ENCODE data around the gene ATP8A2. TPM values are rescaled to one million over a fixed set of nuclear protein-coding genes. Genes with fewer than 3 reads are reported as not detected.

The ATP8A2 gene
- total RNA-seq, 1 donor from 2014 or later: 3.4 TPM

GRCh38 chr13:26041444-26041843 is 669.7 kb downstream of the ATP8A2 start:
- Mint-ChIP-seq H3K9me3 (no peaks in the 10 kb centered on the region), H3K27ac (ENCODE audit: unreplicated experiment) (no peak overlapping the region), H3K36me3 (ENCODE audit: low read depth) (no peaks in the 10 kb centered on the region), H3K4me1 (no peaks in the 10 kb centered on the region), H3K4me3 (no peak overlapping the region), H3K27me3 (ENCODE audit: low read depth) (no peaks in the 10 kb centered on the region)
- no peak for DNase-seq (ENCODE audit: low read depth, low spot score)
- TF ChIP-seq CTCF (conservative IDR thresholded peaks at IDR 0.05): no peak

GRCh38 chr13:26042785-26043184 is 671.0 kb downstream of the ATP8A2 start:
- no peak overlapping the region for H3K4me3 Mint-ChIP-seq
- no peaks in the 10 kb centered on the region for H3K4me1 Mint-ChIP-seq
- no peak overlapping the region for H3K27ac Mint-ChIP-seq (ENCODE audit: unreplicated experiment)
- no peak for TF ChIP-seq CTCF (conservative IDR thresholded peaks at IDR 0.05)
- H3K9me3 Mint-ChIP-seq: no peaks in the 10 kb centered on the region
- H3K27me3 Mint-ChIP-seq (ENCODE audit: low read depth): peaks cover 11% of the 10 kb centered on the region
- H3K36me3 Mint-ChIP-seq (ENCODE audit: low read depth): no peaks in the 10 kb centered on the region
- DNase-seq (ENCODE audit: low read depth, low spot score): no peak

- no peak overlapping the region for H3K27ac Mint-ChIP-seq (ENCODE audit: unreplicated experiment)
- peaks cover 32% of the 10 kb centered on the region for H3K27me3 Mint-ChIP-seq (ENCODE audit: low read depth)
- H3K9me3 Mint-ChIP-seq: no peaks in the 10 kb centered on the region
- TF ChIP-seq CTCF (conservative IDR thresholded peaks at IDR 0.05): no peak
- peaks cover 11% of the 10 kb centered on the region for H3K4me1 Mint-ChIP-seq
- DNase-seq (ENCODE audit: low read depth, low spot score): no peak
- H3K36me3 Mint-ChIP-seq (ENCODE audit: low read depth): no peaks in the 10 kb centered on the region
- no peak overlapping the region for H3K4me3 Mint-ChIP-seq
Measured at GRCh38 chr13:26045142-26045541, 673.4 kb downstream of the ATP8A2 start.

- H3K36me3 Mint-ChIP-seq (ENCODE audit: low read depth): no peaks in the 10 kb centered on the region
- no peak for DNase-seq (ENCODE audit: low read depth, low spot score)
- no peaks in the 10 kb centered on the region for H3K9me3 Mint-ChIP-seq
- no peak for TF ChIP-seq CTCF (conservative IDR thresholded peaks at IDR 0.05)
- H3K4me1 Mint-ChIP-seq: peaks cover 11% of the 10 kb centered on the region
- H3K27ac Mint-ChIP-seq (ENCODE audit: unreplicated experiment): no peak overlapping the region
- H3K27me3 Mint-ChIP-seq (ENCODE audit: low read depth): peaks cover 41% of the 10 kb centered on the region
- H3K4me3 Mint-ChIP-seq: no peak overlapping the region
Measured at GRCh38 chr13:26046639-26047038, 674.9 kb downstream of the ATP8A2 start.

GRCh38 chr13:26047040-26047439 is 675.3 kb downstream of the ATP8A2 start:
- TF ChIP-seq CTCF (conservative IDR thresholded peaks at IDR 0.05): no peak
- Mint-ChIP-seq H3K4me3 (no peak overlapping the region), H3K36me3 (ENCODE audit: low read depth) (no peaks in the 10 kb centered on the region), H3K27me3 (ENCODE audit: low read depth) (peaks cover 44% of the 10 kb centered on the region), H3K9me3 (no peaks in the 10 kb centered on the region), H3K4me1 (peaks cover 12% of the 10 kb centered on the region), H3K27ac (ENCODE audit: unreplicated experiment) (no peak overlapping the region)
- no peak for DNase-seq (ENCODE audit: low read depth, low spot score)

GRCh38 chr13:26048741-26049140 is 677.0 kb downstream of the ATP8A2 start:
- peaks cover 61% of the 10 kb centered on the region for H3K27me3 Mint-ChIP-seq (ENCODE audit: low read depth)
- H3K9me3 Mint-ChIP-seq: no peaks in the 10 kb centered on the region
- no peak for DNase-seq (ENCODE audit: low read depth, low spot score)
- no peak overlapping the region for H3K27ac Mint-ChIP-seq (ENCODE audit: unreplicated experiment)
- H3K4me1 Mint-ChIP-seq: peaks cover 15% of the 10 kb centered on the region
- no peak for TF ChIP-seq CTCF (conservative IDR thresholded peaks at IDR 0.05)
- no peaks in the 10 kb centered on the region for H3K36me3 Mint-ChIP-seq (ENCODE audit: low read depth)
- H3K4me3 Mint-ChIP-seq: peak overlapping the region; percentile 83
